ENCODE data around the gene COL18A1.

The COL18A1 gene

DNA sequence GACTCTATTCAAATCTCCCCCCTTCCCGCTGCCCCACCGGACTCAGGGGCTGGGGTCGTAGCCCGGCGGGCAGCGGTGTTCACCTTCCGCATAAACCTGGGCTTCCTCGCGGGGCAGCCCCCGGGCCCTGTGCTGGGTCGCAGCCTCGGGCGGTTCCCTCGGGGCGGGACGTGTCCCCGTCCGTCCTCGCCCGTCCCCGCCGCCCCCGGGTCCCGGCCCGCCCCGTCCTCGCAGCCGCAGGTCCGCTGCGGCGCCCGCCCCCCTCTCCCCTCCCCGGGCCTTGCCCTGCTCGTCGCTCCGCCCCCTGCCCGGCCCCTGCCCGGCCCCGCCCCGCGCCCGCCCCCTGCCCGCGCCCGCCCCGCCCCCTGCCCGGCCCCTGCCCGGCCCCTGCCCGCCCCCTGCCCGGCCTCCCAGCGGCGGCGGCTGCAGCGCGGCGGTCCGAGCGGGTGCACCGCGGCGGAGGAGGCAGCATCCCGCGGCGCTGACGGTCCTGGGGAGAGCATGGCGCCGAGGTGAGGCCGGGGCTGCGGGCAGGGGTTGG lies at the start of gene COL18A1:
Gene COL18A1, plus strand, starts transcription at position 436 of the 541 bp plus-strand sequence. Its CDS starts 66 bp downstream, at position 502.
- no peak for TF ChIP-seq CTCF (IDR thresholded peaks at IDR 0.05; ENCODE audit: low read depth, low read length)
- H3K4me3 ChIP-seq (ENCODE audit: low read depth, low read length): peak within 1 kb of the TSS; percentile 50
- peak; percentile 33 for DNase-seq (ENCODE audit: low read depth, low spot score)
- in situ Hi-C loops (cut with HindIII; ENCODE audit: low sequenced_read_pairs): no loop called here

- in situ Hi-C loops (cut with HindIII; ENCODE audit: low sequenced_read_pairs): no loop called here
- H3K4me3 ChIP-seq (ENCODE audit: low read depth, low read length): no peak overlapping the region
- TF ChIP-seq CTCF (IDR thresholded peaks at IDR 0.05; ENCODE audit: low read depth, low read length): no peak
- DNase-seq (ENCODE audit: low read depth, low spot score): no peak
Observed at GRCh38 chr21:45355573-45355972, 49.4 kb upstream of the COL18A1 start.

GRCh38 chr21:45356251-45356650 lies 48.7 kb upstream of the COL18A1 start:
- DNase-seq (ENCODE audit: low read depth, low spot score): no peak
- H3K4me3 ChIP-seq (ENCODE audit: low read depth, low read length): no peak overlapping the region
- in situ Hi-C loops (cut with HindIII; ENCODE audit: low sequenced_read_pairs): no loop called here
- TF ChIP-seq CTCF (IDR thresholded peaks at IDR 0.05; ENCODE audit: low read depth, low read length): peak; percentile 24

DNA sequence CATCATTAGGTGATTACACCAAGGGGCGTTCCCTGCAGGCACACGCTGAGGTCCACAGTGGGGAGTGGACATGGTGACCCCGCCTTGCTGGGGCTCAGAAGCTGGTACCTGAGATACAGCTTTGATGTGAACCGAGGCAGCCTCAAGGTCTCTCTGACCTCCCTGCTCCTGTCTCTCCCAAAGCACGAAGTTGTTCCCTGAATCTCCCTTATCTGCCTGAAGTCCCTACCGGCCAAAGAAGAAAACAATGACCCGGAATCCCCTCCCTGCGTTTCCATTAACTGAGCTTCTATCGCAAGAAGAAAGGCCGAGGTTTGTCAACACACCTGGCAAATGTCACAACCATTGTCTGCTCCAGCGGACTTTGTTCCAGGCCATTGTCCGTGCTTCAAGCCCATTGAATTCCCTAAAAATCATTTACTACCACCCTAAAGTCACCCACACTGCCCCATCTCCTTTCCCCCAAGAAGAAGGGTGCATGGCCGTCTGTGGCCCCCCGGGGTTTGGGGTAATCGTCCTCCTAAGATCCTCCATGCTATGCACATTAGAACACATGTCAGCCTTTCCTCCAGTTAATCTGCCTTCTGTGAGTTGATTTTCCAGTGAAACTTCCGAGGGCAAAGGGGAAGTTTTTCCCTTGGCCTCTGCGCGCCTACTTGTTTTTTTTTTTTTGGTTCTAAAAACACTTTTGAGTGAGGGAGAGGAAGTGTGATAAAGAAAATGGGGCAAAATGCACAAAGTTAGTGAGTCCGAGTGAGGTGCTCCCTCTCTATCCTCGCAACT lies 48.1 kb upstream of the COL18A1 start:
- H3K4me3 ChIP-seq (ENCODE audit: low read depth, low read length): no peak overlapping the region
- no peak for DNase-seq (ENCODE audit: low read depth, low spot score)
- in situ Hi-C loops (cut with HindIII; ENCODE audit: low sequenced_read_pairs): no loop called here
- no peak for TF ChIP-seq CTCF (IDR thresholded peaks at IDR 0.05; ENCODE audit: low read depth, low read length)

GRCh38 chr21:45357436-45358260 lies 47.3 kb upstream of the COL18A1 start:
- no peak overlapping the region for H3K4me3 ChIP-seq (ENCODE audit: low read depth, low read length)
- DNase-seq (ENCODE audit: low read depth, low spot score): no peak
- in situ Hi-C loops (cut with HindIII; ENCODE audit: low sequenced_read_pairs): no loop called here
- peak; percentile 27 for TF ChIP-seq CTCF (IDR thresholded peaks at IDR 0.05; ENCODE audit: low read depth, low read length)

- in situ Hi-C loops (cut with HindIII; ENCODE audit: low sequenced_read_pairs): no loop called here
- no peak overlapping the region for H3K4me3 ChIP-seq (ENCODE audit: low read depth, low read length)
- no peak for TF ChIP-seq CTCF (IDR thresholded peaks at IDR 0.05; ENCODE audit: low read depth, low read length)
- no peak for DNase-seq (ENCODE audit: low read depth, low spot score)
Observed at GRCh38 chr21:45358261-45358670, 46.7 kb upstream of the COL18A1 start.
